Ovary (tissue), 3 donors: ENCODE results near the gene PCDHGB1.

Experiments used
- CTCF ChIP-seq, 3 donors: fragments of 450-650 bp in 2 of 3; fragments of 200-600 bp in 1 of 3; IDR thresholded peaks; one replicate each; pipeline versions ENCODE4 v1.5.1 to v1.8.0; 2016 to 2022; ENCODE audit warnings: antibody characterized with exemption in 3 of 3, mild to moderate bottlenecking in 1 of 3
- EP300 ChIP-seq: sonication (generic); formaldehyde crosslinking; IDR thresholded peaks from one replicate; pipeline ENCODE4 v1.6.1; 2017; ENCODE audit warnings: antibody characterized with exemption
- POLR2A ChIP-seq: fragments of 450-650 bp; IDR thresholded peaks from one replicate; pipeline ENCODE4 v1.6.1; 2017; ENCODE audit warnings: antibody characterized with exemption, mild to moderate bottlenecking, moderate library complexity
- donor health status: DM: no; HTN: no; CAD: no.

- no peak for TF ChIP-seq CTCF (IDR thresholded peaks at IDR 0.05)
- no peak for TF ChIP-seq POLR2A
- TF ChIP-seq EP300, result no peak
Observed at GRCh38 chr5:141369994-141370848, 20.3 kb downstream of the PCDHGB1 start, which contains the start of gene PCDHGB3.
